WTC11 (cell line): ENCODE results near the gene TBL1XR1. TPM values are rescaled to one million over a fixed set of nuclear protein-coding genes. Genes with fewer than 3 reads are reported as not detected.

Experiments
- ATAC-seq: fragments of 200-7000 bp; cut with Tn5 transposase; 2 replicates; pipeline ENCODE4 v1.10.0; 2021; ENCODE audit warnings: mild to moderate bottlenecking, moderate library complexity
- CTCF ChIA-PET: fragments of 300-600 bp; sonication (Branson Sonifier 250); formaldehyde crosslinking; loops from one replicate; lab custom pipeline; 2021; ENCODE audit warnings: antibody characterized with exemption; lab: Charles Lee
- POLR2A ChIA-PET: fragments of 350-600 bp; sonication (Branson Sonifier 250); formaldehyde crosslinking; loops from one replicate; lab custom pipeline; 2021; ENCODE audit warnings: antibody characterized with exemption; lab: Charles Lee
- DNase-seq: peaks from one replicate; pipeline ENCODE4 v3.0.0; 2021; ENCODE audit warnings: low spot score
- H3K27ac Mint-ChIP-seq: 2 replicates; pipeline ENCODE4 v1.8.0; 2021; ENCODE audit warnings: mixed read lengths
- H3K27me3 Mint-ChIP-seq: 2 replicates; pipeline ENCODE4 v1.8.0; 2021; ENCODE audit warnings: low read depth, mild to moderate bottlenecking, moderate library complexity, mixed read lengths
- H3K36me3 Mint-ChIP-seq: 2 replicates; pipeline ENCODE4 v1.8.0; 2021; ENCODE audit warnings: mixed read lengths
- H3K4me1 Mint-ChIP-seq: 2 replicates; pipeline ENCODE4 v1.8.0; 2022; ENCODE audit warnings: mixed read lengths
- H3K4me3 Mint-ChIP-seq: 2 replicates; pipeline ENCODE4 v1.8.0; 2021; ENCODE audit warnings: mild to moderate bottlenecking, moderate library complexity, mixed read lengths
- H3K9me3 Mint-ChIP-seq: 2 replicates; pipeline ENCODE4 v1.8.0; 2021; ENCODE audit warnings: mixed read lengths
- CBFB ChIP-seq: sonication (generic); formaldehyde crosslinking; IDR thresholded peaks from 2 replicates; pipeline ENCODE4 v1.8.1; 2022; ENCODE audit warnings: mild to moderate bottlenecking, low read depth, missing genetic modification reagents
- E2F1 ChIP-seq: sonication (generic); formaldehyde crosslinking; IDR thresholded peaks from 2 replicates; pipeline ENCODE4 v1.8.0; 2022; ENCODE audit warnings: mild to moderate bottlenecking, missing genetic modification reagents
- E2F4 ChIP-seq: sonication (generic); formaldehyde crosslinking; IDR thresholded peaks from 2 replicates; pipeline ENCODE4 v1.8.1; 2022; ENCODE audit warnings: low read depth, mild to moderate bottlenecking, moderate library complexity, missing genetic modification reagents, borderline replicate concordance
- EMX1 ChIP-seq: fragments of 250-450 bp; sonication (Bioruptor Pico); IDR thresholded peaks from 2 replicates; pipeline ENCODE4 v1.8.0; 2021; ENCODE audit warnings: mild to moderate bottlenecking
- FOXP4 ChIP-seq: sonication (generic); formaldehyde crosslinking; IDR thresholded peaks from 2 replicates; pipeline ENCODE4 v1.8.0; 2022; ENCODE audit warnings: mild to moderate bottlenecking, missing genetic modification reagents
- HMGXB4 ChIP-seq: sonication (generic); formaldehyde crosslinking; IDR thresholded peaks from 2 replicates; pipeline ENCODE4 v1.8.1; 2023; ENCODE audit warnings: mild to moderate bottlenecking, moderate library complexity, missing genetic modification reagents
- KAT7 ChIP-seq: sonication (generic); formaldehyde crosslinking; IDR thresholded peaks from 2 replicates; pipeline ENCODE4 v1.8.1; 2023; ENCODE audit warnings: missing genetic modification reagents, mild to moderate bottlenecking, borderline replicate concordance
- MLX ChIP-seq: sonication (generic); formaldehyde crosslinking; IDR thresholded peaks from 2 replicates; pipeline ENCODE4 v1.8.1; 2023; ENCODE audit warnings: mild to moderate bottlenecking, missing genetic modification reagents, moderate library complexity
- MXD4 ChIP-seq: fragments of 250-450 bp; sonication (Bioruptor Pico); IDR thresholded peaks from 2 replicates; pipeline ENCODE4 v1.8.0; 2021; ENCODE audit warnings: mild to moderate bottlenecking, moderate library complexity, borderline replicate concordance
- NFE2L1 ChIP-seq: sonication (generic); formaldehyde crosslinking; IDR thresholded peaks from 2 replicates; pipeline ENCODE4 v1.8.1; 2023; ENCODE audit warnings: missing genetic modification reagents
- NR1H2 ChIP-seq: sonication (generic); formaldehyde crosslinking; IDR thresholded peaks from 2 replicates; pipeline ENCODE4 v1.9.0; 2021; ENCODE audit warnings: mild to moderate bottlenecking, moderate library complexity, missing genetic modification reagents
- NR3C1 ChIP-seq: sonication (generic); formaldehyde crosslinking; conservative IDR thresholded peaks from 2 replicates; pipeline ENCODE4 v1.8.1; 2023; ENCODE audit warnings: low read depth, mild to moderate bottlenecking, missing genetic modification reagents
- PREB ChIP-seq: sonication (generic); formaldehyde crosslinking; IDR thresholded peaks from 2 replicates; pipeline ENCODE4 v1.8.1; 2022; ENCODE audit warnings: mild to moderate bottlenecking, missing genetic modification reagents, moderate library complexity, borderline replicate concordance
- RORB ChIP-seq: fragments of 250-450 bp; sonication (Bioruptor Pico); IDR thresholded peaks from 2 replicates; pipeline ENCODE4 v1.9.0; 2021; ENCODE audit warnings: mild to moderate bottlenecking
- TEAD1 ChIP-seq: sonication (generic); formaldehyde crosslinking; IDR thresholded peaks from 2 replicates; pipeline ENCODE4 v1.8.0; 2022; ENCODE audit warnings: mild to moderate bottlenecking, missing genetic modification reagents
- ZNF121 ChIP-seq: sonication (generic); formaldehyde crosslinking; IDR thresholded peaks from 2 replicates; pipeline ENCODE4 v1.8.0; 2023; ENCODE audit warnings: missing genetic modification reagents
- ZNF219 ChIP-seq: sonication (generic); formaldehyde crosslinking; IDR thresholded peaks from 2 replicates; pipeline ENCODE4 v1.8.0; 2023; ENCODE audit warnings: missing genetic modification reagents, mild to moderate bottlenecking, borderline replicate concordance
- total RNA-seq: library from RNA; stranded (reverse); gene quantifications from 3 replicates; pipeline ENCODE4 v1.2.3, GENCODE V29; 2021

The TBL1XR1 gene
- total RNA-seq, 1 experiment from 2014 or later = 148 TPM

GRCh38 chr3:177169936-177170722 is 27.2 kb downstream of the TBL1XR1 start (continued):
- TF ChIP-seq PREB (no peak), KAT7 (CRISPR knock-in tag) (no peak), RORB (no peak), ZNF219 (CRISPR knock-in tag) (no peak), E2F4 (CRISPR knock-in tag) (no peak), ZNF121 (CRISPR knock-in tag) (no peak), NFE2L1 (CRISPR knock-in tag) (no peak), E2F1 (CRISPR knock-in tag) (no peak), MLX (no peak), FOXP4 (no peak), CBFB (CRISPR knock-in tag) (no peak), NR1H2 (CRISPR knock-in tag) (no peak)

GRCh38 chr3:177168431-177168830 is 28.9 kb downstream of the TBL1XR1 start:
- Mint-ChIP-seq H3K9me3 (no peaks in the 10 kb centered on the region), H3K27me3 (no peaks in the 10 kb centered on the region), H3K36me3 (peaks cover 4% of the 10 kb centered on the region; the same call in 1 of the 2 replicates), H3K4me3 (no peak overlapping the region), H3K4me1 (peaks cover 63% of the 10 kb centered on the region), H3K27ac (no peak overlapping the region)
- DNase-seq (no peak), ATAC-seq (no peak)
- POLR2A ChIA-PET = interaction anchor here (0.7 kb wide), 1 partner anchor 9 kb away, joined by 3 read pairs; no protein-coding TSS in a partner anchor
- TF ChIP-seq TEAD1 (no peak), NR3C1 (no peak), EMX1 (no peak), HMGXB4 (no peak), MXD4 (no peak)
- CTCF ChIA-PET = no interaction called here
